HEK293 (cell line): ENCODE data around the gene TMA16.

Source experiments
- CTCF ChIA-PET: fragments of 350-600 bp; formaldehyde crosslinking; extraction: SDS; loops from one replicate; lab custom pipeline; 2021; ENCODE audit warnings: antibody characterized with exemption; lab: Yijun Ruan, JAX
- POLR2A ChIA-PET: fragments of 300-600 bp; formaldehyde crosslinking; extraction: SDS; loops from one replicate; lab custom pipeline; 2020; ENCODE audit warnings: antibody characterized with exemption, inconsistent platforms; lab: Yijun Ruan, JAX
- H3K27ac ChIP-seq: fragments of 200-500 bp; sonication (Bioruptor generic); 2 replicates; pipeline ENCODE4 v1.5.1; 2014; ENCODE audit warnings: low read depth, low read length, control low read depth, inconsistent platforms; ENCODE audit errors: extremely low read depth
- H3K36me3 ChIP-seq, 2 experiments: fragments of 200-500 bp in 1 of 2; sonication (Bioruptor generic) in 1 of 2; 1 replicate in 1 of 2; 2 replicates in 1 of 2; pipeline ENCODE4 v1.5.1; 2014 to 2017; ENCODE audit warnings: inconsistent platforms in 2 of 2, low read length in 2 of 2; ENCODE audit not compliant: control insufficient read depth in 2 of 2, insufficient read depth in 1 of 2
- H3K4me1 ChIP-seq: fragments of 200-500 bp; sonication (Bioruptor generic); 2 replicates; pipeline ENCODE4 v1.5.1; 2014; ENCODE audit warnings: mild to moderate bottlenecking, low read length, inconsistent platforms; ENCODE audit not compliant: control insufficient read depth, insufficient read depth
- H3K4me3 ChIP-seq: 2 replicates; pipeline ENCODE4 v1.5.1; 2011; ENCODE audit warnings: low read depth, mild to moderate bottlenecking, control low read depth, low read length, moderate library complexity
- H3K9me3 ChIP-seq: fragments of 200-500 bp; sonication (Bioruptor generic); 2 replicates; pipeline ENCODE4 v1.5.1; 2014; ENCODE audit warnings: low read depth, low read length, inconsistent platforms; ENCODE audit not compliant: control insufficient read depth, insufficient read depth
- KLF8 ChIP-seq: fragments of 450-650 bp; formaldehyde crosslinking; IDR thresholded peaks from 2 replicates; pipeline ENCODE4 v1.5.1; 2016; ENCODE audit warnings: missing biosample characterization, missing genetic modification characterization
- MZF1 ChIP-seq: fragments of 450-650 bp; formaldehyde crosslinking; IDR thresholded peaks from 2 replicates; pipeline ENCODE4 v1.5.1; 2017; ENCODE audit warnings: missing biosample characterization, missing genetic modification characterization, borderline replicate concordance
- REPIN1 ChIP-seq: fragments of 450-650 bp; formaldehyde crosslinking; IDR thresholded peaks from 2 replicates; pipeline ENCODE4 v1.5.1; 2017; ENCODE audit warnings: missing biosample characterization, missing genetic modification characterization, low read depth
- SCRT1 ChIP-seq: fragments of 450-650 bp; formaldehyde crosslinking; IDR thresholded peaks from 2 replicates; pipeline ENCODE4 v1.5.1; 2016; ENCODE audit warnings: missing biosample characterization, missing genetic modification characterization, borderline replicate concordance
- SCRT2 ChIP-seq: fragments of 450-650 bp; formaldehyde crosslinking; IDR thresholded peaks from 2 replicates; pipeline ENCODE4 v1.5.1; 2016; ENCODE audit warnings: missing biosample characterization, missing genetic modification characterization
- ZBTB7A ChIP-seq: fragments of 450-650 bp; formaldehyde crosslinking; IDR thresholded peaks from 2 replicates; pipeline ENCODE4 v1.5.1; 2016; ENCODE audit warnings: low read depth, missing biosample characterization, missing genetic modification characterization
- ZIC2 ChIP-seq: fragments of 450-650 bp; formaldehyde crosslinking; IDR thresholded peaks from 2 replicates; pipeline ENCODE4 v1.5.1; 2016; ENCODE audit warnings: missing biosample characterization, missing genetic modification characterization
- ZNF140 ChIP-seq: fragments of 450-650 bp; formaldehyde crosslinking; IDR thresholded peaks from 2 replicates; pipeline ENCODE4 v1.5.1; 2016; ENCODE audit warnings: missing biosample characterization, missing genetic modification characterization
- ZNF223 ChIP-seq: fragments of 450-650 bp; formaldehyde crosslinking; IDR thresholded peaks from 2 replicates; pipeline ENCODE4 v1.5.1; 2016; ENCODE audit warnings: missing biosample characterization, missing genetic modification characterization
- ZNF239 ChIP-seq: fragments of 450-650 bp; formaldehyde crosslinking; IDR thresholded peaks from 2 replicates; pipeline ENCODE4 v1.5.1; 2016; ENCODE audit warnings: missing biosample characterization, missing genetic modification characterization
- ZNF416 ChIP-seq: fragments of 450-650 bp; formaldehyde crosslinking; IDR thresholded peaks from 2 replicates; pipeline ENCODE4 v1.5.1; 2016; ENCODE audit warnings: missing biosample characterization, missing genetic modification characterization
- ZNF423 ChIP-seq: fragments of 450-650 bp; formaldehyde crosslinking; IDR thresholded peaks from 2 replicates; pipeline ENCODE4 v1.5.1; 2016; ENCODE audit warnings: missing biosample characterization, missing genetic modification characterization
- ZNF549 ChIP-seq: fragments of 450-650 bp; IDR thresholded peaks from 2 replicates; pipeline ENCODE4 v1.5.1; 2018; ENCODE audit warnings: missing biosample characterization, missing genetic modification characterization, mild to moderate bottlenecking, inconsistent platforms, moderate library complexity
- ZNF571 ChIP-seq: fragments of 450-650 bp; formaldehyde crosslinking; IDR thresholded peaks from 2 replicates; pipeline ENCODE4 v1.5.0; 2017; ENCODE audit warnings: missing biosample characterization, missing genetic modification characterization
- ZNF596 ChIP-seq: fragments of 450-650 bp; IDR thresholded peaks from 2 replicates; pipeline ENCODE4 v1.5.0; 2018; ENCODE audit warnings: missing biosample characterization, mild to moderate bottlenecking, missing genetic modification characterization, moderate library complexity
- ZNF621 ChIP-seq: fragments of 450-650 bp; formaldehyde crosslinking; IDR thresholded peaks from 2 replicates; pipeline ENCODE4 v1.5.1; 2017; ENCODE audit warnings: missing biosample characterization, missing genetic modification characterization
- ZNF664 ChIP-seq: fragments of 450-650 bp; formaldehyde crosslinking; IDR thresholded peaks from 2 replicates; pipeline ENCODE4 v1.5.1; 2016; ENCODE audit warnings: missing biosample characterization, missing genetic modification characterization
- ZNF701 ChIP-seq: fragments of 450-650 bp; formaldehyde crosslinking; IDR thresholded peaks from 2 replicates; pipeline ENCODE4 v1.5.1; 2016; ENCODE audit warnings: missing biosample characterization, missing genetic modification characterization
- ZNF747 ChIP-seq: fragments of 450-650 bp; formaldehyde crosslinking; IDR thresholded peaks from 2 replicates; pipeline ENCODE4 v1.5.1; 2016; ENCODE audit warnings: missing biosample characterization, missing genetic modification characterization
- ZNF830 ChIP-seq: fragments of 450-650 bp; IDR thresholded peaks from 2 replicates; pipeline ENCODE4 v1.5.0; 2018; ENCODE audit warnings: missing biosample characterization, missing genetic modification characterization, low read depth, mild to moderate bottlenecking, moderate library complexity
- ZSCAN23 ChIP-seq: fragments of 450-650 bp; formaldehyde crosslinking; IDR thresholded peaks from 2 replicates; pipeline ENCODE4 v1.5.1; 2016; ENCODE audit warnings: missing biosample characterization, missing genetic modification characterization
- TF ChIP-seq, protein P1 (sequence below): sonication (generic); formaldehyde crosslinking; IDR thresholded peaks from 2 replicates; pipeline ENCODE4 v1.8.1; 2022; ENCODE audit warnings: mild to moderate bottlenecking, moderate library complexity, missing genetic modification reagents
- TF ChIP-seq, protein P2 (sequence below): fragments of 450-650 bp; formaldehyde crosslinking; optimal IDR thresholded peaks from 2 replicates; pipeline ENCODE3; 2016; ENCODE audit warnings: missing biosample characterization, mild to moderate bottlenecking, missing genetic modification characterization
- TF ChIP-seq, protein P3 (sequence below): IDR thresholded peaks from 2 replicates; pipeline ENCODE4 v1.6.1; 2011; ENCODE audit warnings: mild to moderate bottlenecking, low read depth, low read length, borderline replicate concordance

Gene TMA16

DNA sequence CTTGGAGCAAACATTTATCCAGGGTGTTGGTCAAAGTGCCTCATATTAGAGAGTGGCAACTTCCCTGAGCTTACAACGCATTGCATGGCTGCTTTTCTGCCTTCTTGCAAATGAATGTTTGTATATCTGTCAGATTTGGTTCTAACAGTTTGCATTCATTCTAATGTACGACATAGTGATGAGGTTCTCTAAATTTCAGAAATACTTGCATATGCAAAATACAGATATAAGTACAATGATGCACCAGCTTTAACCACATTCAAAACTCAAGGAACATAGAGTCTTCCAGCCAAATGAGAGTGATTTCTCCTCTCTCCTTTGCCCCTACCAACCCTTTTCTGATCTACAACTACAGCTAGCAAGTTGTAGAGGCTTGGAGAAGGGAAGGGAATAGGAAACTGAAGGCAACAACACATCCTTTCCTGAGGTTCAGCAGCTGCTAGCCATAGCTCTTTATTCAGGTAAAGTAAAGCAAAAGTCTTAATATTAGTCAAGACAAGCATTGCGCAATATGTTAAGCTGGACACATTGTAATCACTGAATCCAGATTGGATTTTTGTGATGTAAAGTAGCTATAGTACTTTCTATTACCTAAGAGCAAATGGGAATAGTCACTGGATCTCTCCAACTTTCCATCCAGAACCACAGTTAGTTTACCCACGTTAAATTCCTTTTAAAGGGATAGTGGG lies 27.3 kb upstream of the TMA16 start (continued):
- TF ChIP-seq ZNF223 (tag by site-specific recombination) = no peak
- TF ChIP-seq ZNF664 (tag by site-specific recombination) = no peak
- TF ChIP-seq ZNF596 = no peak
- TF ChIP-seq ZSCAN23 (tag by site-specific recombination) = no peak

DNA sequence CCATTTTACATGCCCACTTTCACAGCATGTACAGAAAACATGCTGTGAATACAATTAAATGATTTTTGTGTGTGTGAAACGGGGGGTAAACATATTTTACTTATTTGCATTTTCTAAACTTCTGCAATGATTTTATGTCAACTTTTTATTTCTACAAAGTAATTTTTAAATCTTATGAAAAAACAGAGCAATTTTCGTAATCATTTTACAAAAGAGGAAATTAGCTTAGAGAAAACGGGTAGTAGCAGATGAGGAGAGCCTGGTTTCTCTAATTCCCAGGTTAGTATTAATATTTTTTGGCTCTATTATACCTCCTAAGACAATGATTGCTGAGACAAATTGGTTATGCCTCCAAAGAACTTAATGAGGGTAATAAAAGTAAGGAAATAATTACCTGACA lies 24.1 kb upstream of the TMA16 start:
- no peak for TF ChIP-seq ZNF747 (tag by site-specific recombination)
- TF ChIP-seq REPIN1 (tag by site-specific recombination) = no peak
- no peak for TF ChIP-seq SCRT1 (tag by site-specific recombination)
- TF ChIP-seq ZNF423 = no peak
- TF ChIP-seq SCRT2 = no peak
- TF ChIP-seq ZNF571 (tag by site-specific recombination) = no peak
- no peak for TF ChIP-seq ZNF830 (tag by site-specific recombination)
- no peak for TF ChIP-seq ZNF549 (tag by site-specific recombination)
- TF ChIP-seq ZNF416 (tag by site-specific recombination) = no peak
- TF ChIP-seq, protein P1, sequence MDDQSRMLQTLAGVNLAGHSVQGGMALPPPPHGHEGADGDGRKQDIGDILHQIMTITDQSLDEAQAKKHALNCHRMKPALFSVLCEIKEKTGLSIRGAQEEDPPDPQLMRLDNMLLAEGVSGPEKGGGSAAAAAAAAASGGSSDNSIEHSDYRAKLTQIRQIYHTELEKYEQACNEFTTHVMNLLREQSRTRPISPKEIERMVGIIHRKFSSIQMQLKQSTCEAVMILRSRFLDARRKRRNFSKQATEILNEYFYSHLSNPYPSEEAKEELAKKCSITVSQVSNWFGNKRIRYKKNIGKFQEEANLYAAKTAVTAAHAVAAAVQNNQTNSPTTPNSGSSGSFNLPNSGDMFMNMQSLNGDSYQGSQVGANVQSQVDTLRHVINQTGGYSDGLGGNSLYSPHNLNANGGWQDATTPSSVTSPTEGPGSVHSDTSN (CRISPR knock-in tag) = no peak
- no peak for TF ChIP-seq ZNF140
- TF ChIP-seq ZNF621 (tag by site-specific recombination) = no peak
- TF ChIP-seq ZNF701 = no peak
- TF ChIP-seq KLF8 (tag by site-specific recombination) = no peak
- no peak for TF ChIP-seq MZF1
- no peak for TF ChIP-seq ZNF239 (tag by site-specific recombination)
- TF ChIP-seq ZIC2 (tag by site-specific recombination) = no peak
- TF ChIP-seq, protein P2, sequence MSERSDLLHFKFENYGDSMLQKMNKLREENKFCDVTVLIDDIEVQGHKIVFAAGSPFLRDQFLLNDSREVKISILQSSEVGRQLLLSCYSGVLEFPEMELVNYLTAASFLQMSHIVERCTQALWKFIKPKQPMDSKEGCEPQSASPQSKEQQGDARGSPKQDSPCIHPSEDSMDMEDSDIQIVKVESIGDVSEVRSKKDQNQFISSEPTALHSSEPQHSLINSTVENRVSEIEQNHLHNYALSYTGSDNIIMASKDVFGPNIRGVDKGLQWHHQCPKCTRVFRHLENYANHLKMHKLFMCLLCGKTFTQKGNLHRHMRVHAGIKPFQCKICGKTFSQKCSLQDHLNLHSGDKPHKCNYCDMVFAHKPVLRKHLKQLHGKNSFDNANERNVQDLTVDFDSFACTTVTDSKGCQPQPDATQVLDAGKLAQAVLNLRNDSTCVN (tag by site-specific recombination) = no peak
- TF ChIP-seq ZBTB7A (tag by site-specific recombination) = no peak
- TF ChIP-seq, protein P3, sequence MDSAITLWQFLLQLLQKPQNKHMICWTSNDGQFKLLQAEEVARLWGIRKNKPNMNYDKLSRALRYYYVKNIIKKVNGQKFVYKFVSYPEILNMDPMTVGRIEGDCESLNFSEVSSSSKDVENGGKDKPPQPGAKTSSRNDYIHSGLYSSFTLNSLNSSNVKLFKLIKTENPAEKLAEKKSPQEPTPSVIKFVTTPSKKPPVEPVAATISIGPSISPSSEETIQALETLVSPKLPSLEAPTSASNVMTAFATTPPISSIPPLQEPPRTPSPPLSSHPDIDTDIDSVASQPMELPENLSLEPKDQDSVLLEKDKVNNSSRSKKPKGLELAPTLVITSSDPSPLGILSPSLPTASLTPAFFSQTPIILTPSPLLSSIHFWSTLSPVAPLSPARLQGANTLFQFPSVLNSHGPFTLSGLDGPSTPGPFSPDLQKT = no peak
- TF ChIP-seq, all 188 proteins: peak for 0
- POLR2A ChIA-PET = no interaction called here

More for the DNA sequence above, 24.1 kb upstream of the TMA16 start:
- H3K4me1 ChIP-seq = no peaks in the 10 kb centered on the region
- no peak overlapping the region for H3K4me3 ChIP-seq
- H3K36me3 ChIP-seq = no peaks in the 10 kb centered on the region
- H3K9me3 ChIP-seq = no peaks in the 10 kb centered on the region
- CTCF ChIA-PET = interaction anchor here (2.1 kb wide), 1 partner anchor 14 kb away, joined by 6 read pairs; no protein-coding TSS in a partner anchor
- no peak overlapping the region for H3K27ac ChIP-seq
